Fibroblast of pulmonary artery (primary cell): Measurements from ENCODE around the gene FHIT.

Source experiments
- DNase-seq: peaks from one replicate; pipeline ENCODE4 v3.0.0-alpha.2; 2010; ENCODE audit warnings: low read depth
- H3K4me3 ChIP-seq: replicated peaks from 2 replicates; pipeline ENCODE4 v1.5.1; 2011; ENCODE audit warnings: low read depth, mild to moderate bottlenecking, control low read depth, low read length, moderate library complexity
- TF ChIP-seq, protein P1 (sequence below): IDR thresholded peaks from 2 replicates; pipeline ENCODE4 v1.5.1; 2011; ENCODE audit warnings: mild to moderate bottlenecking, control low read depth, low read length, inconsistent platforms; ENCODE audit errors: missing control alignments

FHIT gene

DNA sequence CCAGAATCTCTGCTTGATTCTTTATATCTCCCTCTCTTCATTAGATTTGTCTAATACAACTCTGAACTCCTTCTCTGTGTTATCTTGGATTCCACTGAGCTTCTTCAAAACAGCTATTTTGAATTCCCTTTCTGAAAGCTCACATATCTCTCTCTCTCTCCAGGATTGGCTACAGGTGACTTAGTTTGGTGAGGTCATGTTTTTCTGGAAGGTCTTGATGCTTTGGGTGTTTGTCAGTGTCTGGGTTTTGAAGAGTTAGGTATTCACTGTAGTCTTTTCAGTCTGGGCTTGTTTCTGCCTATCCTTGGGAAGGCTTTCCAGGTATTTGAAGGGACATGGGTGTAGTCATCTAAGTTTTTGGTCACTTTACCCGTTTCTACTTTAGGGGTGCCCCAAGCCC, 781.8 kb downstream of the FHIT start:
- no peak for DNase-seq
- H3K4me3 ChIP-seq, result no peak overlapping the region
- TF ChIP-seq, protein P1, sequence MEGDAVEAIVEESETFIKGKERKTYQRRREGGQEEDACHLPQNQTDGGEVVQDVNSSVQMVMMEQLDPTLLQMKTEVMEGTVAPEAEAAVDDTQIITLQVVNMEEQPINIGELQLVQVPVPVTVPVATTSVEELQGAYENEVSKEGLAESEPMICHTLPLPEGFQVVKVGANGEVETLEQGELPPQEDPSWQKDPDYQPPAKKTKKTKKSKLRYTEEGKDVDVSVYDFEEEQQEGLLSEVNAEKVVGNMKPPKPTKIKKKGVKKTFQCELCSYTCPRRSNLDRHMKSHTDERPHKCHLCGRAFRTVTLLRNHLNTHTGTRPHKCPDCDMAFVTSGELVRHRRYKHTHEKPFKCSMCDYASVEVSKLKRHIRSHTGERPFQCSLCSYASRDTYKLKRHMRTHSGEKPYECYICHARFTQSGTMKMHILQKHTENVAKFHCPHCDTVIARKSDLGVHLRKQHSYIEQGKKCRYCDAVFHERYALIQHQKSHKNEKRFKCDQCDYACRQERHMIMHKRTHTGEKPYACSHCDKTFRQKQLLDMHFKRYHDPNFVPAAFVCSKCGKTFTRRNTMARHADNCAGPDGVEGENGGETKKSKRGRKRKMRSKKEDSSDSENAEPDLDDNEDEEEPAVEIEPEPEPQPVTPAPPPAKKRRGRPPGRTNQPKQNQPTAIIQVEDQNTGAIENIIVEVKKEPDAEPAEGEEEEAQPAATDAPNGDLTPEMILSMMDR, result no peak

DNA sequence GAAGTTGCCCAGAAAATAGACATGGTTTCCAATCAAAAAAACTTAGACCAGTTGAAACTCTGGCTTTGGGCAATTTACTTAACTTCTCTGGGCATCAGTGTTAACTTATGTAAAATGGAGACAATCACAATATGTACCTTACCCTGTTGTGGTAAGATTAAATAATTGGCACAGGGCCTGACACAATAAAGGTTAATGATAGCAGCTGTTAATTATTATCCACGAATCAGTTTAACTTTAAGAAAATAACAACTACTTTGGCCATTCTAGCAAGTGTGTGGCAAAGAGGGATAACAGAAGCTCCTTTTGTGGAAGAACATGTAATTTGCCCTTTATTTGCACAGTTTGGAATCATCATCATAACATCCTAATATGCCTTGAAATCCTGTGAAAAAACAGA, 787.6 kb downstream of the FHIT start:
- H3K4me3 ChIP-seq, result no peak overlapping the region
- DNase-seq, result no peak
- TF ChIP-seq, protein P1, result no peak

DNA sequence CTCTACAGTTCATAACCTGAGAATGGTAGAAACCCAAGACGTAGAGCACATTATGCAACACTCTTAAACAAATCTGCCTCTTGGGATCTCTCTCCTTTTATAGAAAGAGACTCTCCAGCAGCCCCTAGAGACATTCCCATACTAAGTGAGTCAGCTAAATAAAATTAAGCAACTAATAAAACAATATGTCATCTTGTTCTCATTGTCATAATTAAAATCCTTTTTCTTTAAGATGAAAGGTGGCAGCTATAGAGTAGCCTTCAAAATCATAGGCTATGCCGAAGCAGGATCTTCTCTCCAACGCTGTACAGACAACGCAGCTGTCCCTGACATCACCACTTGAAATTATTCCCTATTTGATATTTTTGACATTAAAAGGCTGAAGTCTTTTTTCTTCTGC, 790.0 kb downstream of the FHIT start:
- DNase-seq, result no peak
- TF ChIP-seq, protein P1, result no peak
- no peak overlapping the region for H3K4me3 ChIP-seq

DNA sequence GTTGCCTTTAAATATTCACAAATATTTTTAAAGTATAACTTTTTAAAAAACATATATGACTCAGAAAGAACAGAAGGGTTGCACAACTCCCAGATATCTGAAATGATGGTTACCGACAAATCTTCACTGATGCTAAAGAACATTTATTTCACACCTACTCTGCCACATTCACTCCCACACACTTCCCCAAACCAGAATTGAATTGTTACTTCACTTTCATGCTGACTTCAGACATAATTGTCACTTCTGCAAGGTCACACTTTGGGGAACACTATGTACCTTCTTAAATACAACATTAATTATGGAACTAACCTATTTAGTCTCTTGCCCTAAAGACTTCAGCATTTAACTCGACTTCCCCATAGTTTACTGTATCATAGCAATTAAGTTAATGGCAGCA, 795.1 kb downstream of the FHIT start:
- H3K4me3 ChIP-seq, result no peak overlapping the region
- no peak for DNase-seq
- TF ChIP-seq, protein P1, result no peak

DNA sequence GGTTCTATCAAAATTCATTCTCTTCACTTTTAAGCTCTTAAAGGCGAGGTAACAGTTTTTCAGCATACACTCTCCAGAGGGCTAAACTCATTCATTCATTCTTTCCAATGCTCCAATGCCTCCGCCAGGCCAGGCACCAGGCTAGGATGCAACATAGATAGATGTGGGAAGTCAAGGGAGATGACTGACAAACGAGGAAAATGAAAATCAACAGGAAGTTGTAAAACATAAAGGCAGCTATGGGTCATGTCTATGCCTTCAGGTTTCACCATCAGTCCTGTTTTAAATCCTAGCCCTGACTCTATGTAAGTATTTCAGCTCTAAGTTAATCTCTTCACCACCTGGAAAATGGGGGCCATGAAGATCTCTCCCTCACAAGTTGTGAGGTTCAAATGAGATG, 797.9 kb downstream of the FHIT start:
- no peak overlapping the region for H3K4me3 ChIP-seq
- TF ChIP-seq, protein P1, result no peak
- no peak for DNase-seq

DNA sequence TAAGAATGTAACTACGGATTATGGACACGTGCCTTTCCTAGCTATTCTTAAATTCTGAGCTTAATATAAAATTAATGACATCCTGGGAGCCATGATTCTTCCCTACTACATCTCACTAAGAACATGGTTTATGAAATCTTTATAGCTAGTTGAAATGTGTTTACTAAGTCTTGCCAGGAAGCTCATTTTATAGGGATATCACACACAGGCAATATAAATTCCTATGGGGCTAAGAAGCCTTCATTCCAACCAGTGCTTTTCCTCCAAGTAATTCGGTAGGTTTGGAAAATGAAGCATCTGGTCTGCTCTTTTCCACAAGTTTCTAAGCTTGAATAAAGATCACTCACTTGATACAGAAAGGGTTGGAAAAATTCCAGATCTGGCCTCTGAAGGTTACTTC, 802.6 kb downstream of the FHIT start:
- no peak for DNase-seq
- no peak overlapping the region for H3K4me3 ChIP-seq
- TF ChIP-seq, protein P1, result no peak

DNA sequence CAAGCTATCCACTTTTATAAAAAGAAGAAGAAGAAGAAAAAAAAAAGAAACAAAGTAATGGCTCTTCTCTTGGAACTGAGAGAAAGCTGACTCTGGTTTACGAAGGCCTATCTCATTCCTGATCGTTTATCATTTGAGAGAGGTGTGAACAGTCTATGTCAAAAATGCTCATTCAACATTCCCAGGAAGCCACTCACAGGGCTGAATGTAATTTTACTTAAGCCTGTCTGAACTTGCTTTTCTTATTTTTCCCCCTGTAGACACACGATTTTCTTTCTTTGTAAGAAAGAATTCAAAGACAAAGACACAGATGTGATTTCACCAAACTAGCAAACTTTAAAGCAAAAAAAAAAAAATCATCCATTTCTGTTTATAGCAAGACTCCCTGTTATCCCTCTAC, 805.8 kb downstream of the FHIT start:
- no peak overlapping the region for H3K4me3 ChIP-seq
- TF ChIP-seq, protein P1, result no peak
- no peak for DNase-seq
